Thoracic aorta (tissue), 2 donors: ENCODE measurements around the gene PAM. TPM values are rescaled to one million over a fixed set of nuclear protein-coding genes. Genes with fewer than 3 reads are reported as not detected.

Source experiments
- ATAC-seq: fragments of 150-250 bp; one replicate; pipeline ENCODE4 v1.8.0; 2017; ENCODE audit warnings: low read depth; ENCODE audit not compliant: insufficient number of reproducible peaks, low FRiP score
- DNase-seq: peaks from one replicate; pipeline ENCODE4 v3.0.0-alpha.2; 2020; ENCODE audit warnings: low spot score
- H3K27ac ChIP-seq, 2 donors: fragments of 200-600 bp; sonication (generic); 1 replicate in 1 of 2; 2 replicates in 1 of 2; pipeline ENCODE4 v1.5.1; 2016; ENCODE audit warnings: mild to moderate bottlenecking in 2 of 2, moderate library complexity in 2 of 2
- H3K27me3 ChIP-seq: fragments of 200-600 bp; sonication (generic); replicated peaks from 2 replicates; pipeline ENCODE4 v1.6.0; 2016; ENCODE audit warnings: mild to moderate bottlenecking; ENCODE audit not compliant: insufficient read depth
- H3K36me3 ChIP-seq: fragments of 200-600 bp; sonication (generic); one replicate; pipeline ENCODE4 v1.5.1; 2016
- H3K4me1 ChIP-seq, 2 donors: fragments of 200-600 bp; sonication (generic); 1 replicate in 1 of 2; 2 replicates in 1 of 2; pipeline versions ENCODE4 v1.5.1 to v1.6.0; 2016; ENCODE audit warnings: low read depth in 2 of 2, mild to moderate bottlenecking in 1 of 2; ENCODE audit not compliant: control insufficient read depth in 1 of 2
- H3K4me3 ChIP-seq: fragments of 200-600 bp; sonication (generic); 2 replicates; pipeline ENCODE4 v1.5.1; 2016; ENCODE audit warnings: mild to moderate bottlenecking
- H3K9me3 ChIP-seq: fragments of 200-600 bp; sonication (generic); 2 replicates; pipeline ENCODE4 v1.5.1; 2016
- total RNA-seq, 2 donors: library from RNA; depleted of rRNA; stranded (reverse); fragments of >200 nt; gene quantifications; one replicate each; pipeline versions ENCODE4 v1.1.0 to v1.2.3, GENCODE V29; 2016
- TF ChIP-seq, protein P1 (sequence below): fragments of 200-600 bp; sonication (generic); IDR thresholded peaks from one replicate; pipeline ENCODE4 v1.5.1; 2019; ENCODE audit warnings: antibody characterized with exemption

PAM gene
- total RNA-seq, 2 donors from 2014 or later: 571 to 806 TPM

DNA sequence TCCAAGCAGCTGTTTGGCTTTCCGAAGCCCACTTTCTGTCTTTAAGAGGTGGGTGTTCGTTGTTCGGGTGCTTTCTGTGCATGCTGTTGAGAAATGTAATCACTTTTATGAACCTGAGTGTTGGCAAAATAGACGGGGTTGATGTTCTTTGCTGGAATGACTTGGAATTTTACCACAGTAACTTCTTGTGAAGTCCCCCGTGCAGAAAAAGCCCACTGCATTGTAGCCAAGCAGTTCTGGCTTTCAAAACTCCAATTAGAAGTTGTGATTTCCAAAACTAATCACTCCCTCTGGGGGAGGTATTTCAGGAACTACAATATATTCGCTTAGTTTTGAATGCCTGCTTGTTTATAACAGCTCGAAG is 111.1 kb downstream of the PAM start:
- ATAC-seq (no peak), DNase-seq (no peak)
- no peaks in the 10 kb centered on the region for H3K9me3 ChIP-seq
- peak overlapping the region; percentile 86 to 90 for H3K27ac ChIP-seq
- H3K4me1 ChIP-seq: peaks cover 35 to 57% of the 10 kb centered on the region in 2 donors
- H3K27me3 ChIP-seq: no peaks in the 10 kb centered on the region
- H3K4me3 ChIP-seq: peak overlapping the region; percentile 88
- TF ChIP-seq, protein P1, sequence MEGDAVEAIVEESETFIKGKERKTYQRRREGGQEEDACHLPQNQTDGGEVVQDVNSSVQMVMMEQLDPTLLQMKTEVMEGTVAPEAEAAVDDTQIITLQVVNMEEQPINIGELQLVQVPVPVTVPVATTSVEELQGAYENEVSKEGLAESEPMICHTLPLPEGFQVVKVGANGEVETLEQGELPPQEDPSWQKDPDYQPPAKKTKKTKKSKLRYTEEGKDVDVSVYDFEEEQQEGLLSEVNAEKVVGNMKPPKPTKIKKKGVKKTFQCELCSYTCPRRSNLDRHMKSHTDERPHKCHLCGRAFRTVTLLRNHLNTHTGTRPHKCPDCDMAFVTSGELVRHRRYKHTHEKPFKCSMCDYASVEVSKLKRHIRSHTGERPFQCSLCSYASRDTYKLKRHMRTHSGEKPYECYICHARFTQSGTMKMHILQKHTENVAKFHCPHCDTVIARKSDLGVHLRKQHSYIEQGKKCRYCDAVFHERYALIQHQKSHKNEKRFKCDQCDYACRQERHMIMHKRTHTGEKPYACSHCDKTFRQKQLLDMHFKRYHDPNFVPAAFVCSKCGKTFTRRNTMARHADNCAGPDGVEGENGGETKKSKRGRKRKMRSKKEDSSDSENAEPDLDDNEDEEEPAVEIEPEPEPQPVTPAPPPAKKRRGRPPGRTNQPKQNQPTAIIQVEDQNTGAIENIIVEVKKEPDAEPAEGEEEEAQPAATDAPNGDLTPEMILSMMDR: no peak
- H3K36me3 ChIP-seq: no peaks in the 10 kb centered on the region

DNA sequence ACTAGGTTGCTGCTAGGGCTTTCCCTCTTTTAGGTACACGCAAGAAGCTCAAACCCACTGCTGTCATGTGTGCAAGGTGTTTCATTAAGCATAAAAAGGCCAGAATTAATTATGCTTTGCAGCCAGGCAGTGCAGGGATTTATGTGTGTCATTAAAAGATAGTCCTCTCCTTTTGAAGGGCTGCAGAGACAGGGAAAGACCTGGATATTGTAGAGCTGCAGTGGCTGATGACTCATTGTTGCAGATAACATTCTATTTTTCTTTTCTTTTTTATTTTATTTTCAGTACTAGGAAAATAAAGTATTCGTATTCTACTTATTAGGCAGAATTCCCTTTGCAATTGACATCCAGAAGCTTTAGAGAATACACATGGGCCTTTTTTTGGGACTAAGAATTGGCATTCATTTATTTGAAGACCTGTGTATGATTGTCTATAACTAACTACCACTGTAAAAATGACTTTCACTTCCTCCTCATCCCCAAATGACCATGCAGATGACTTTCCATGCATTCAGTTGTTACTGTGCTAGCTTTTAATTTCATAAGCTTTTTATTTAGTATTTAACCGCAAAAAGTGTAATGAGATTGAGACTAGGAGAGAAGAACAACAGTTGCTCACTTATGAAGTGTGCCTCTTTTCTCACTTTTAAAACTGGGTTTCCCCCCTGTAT is 113.0 kb downstream of the PAM start:
- Histone ChIP-seq H3K27ac (peak overlapping the region; percentile 25 to 48), H3K4me3 (peak overlapping the region; percentile 6)
- no peak for ATAC-seq

DNA sequence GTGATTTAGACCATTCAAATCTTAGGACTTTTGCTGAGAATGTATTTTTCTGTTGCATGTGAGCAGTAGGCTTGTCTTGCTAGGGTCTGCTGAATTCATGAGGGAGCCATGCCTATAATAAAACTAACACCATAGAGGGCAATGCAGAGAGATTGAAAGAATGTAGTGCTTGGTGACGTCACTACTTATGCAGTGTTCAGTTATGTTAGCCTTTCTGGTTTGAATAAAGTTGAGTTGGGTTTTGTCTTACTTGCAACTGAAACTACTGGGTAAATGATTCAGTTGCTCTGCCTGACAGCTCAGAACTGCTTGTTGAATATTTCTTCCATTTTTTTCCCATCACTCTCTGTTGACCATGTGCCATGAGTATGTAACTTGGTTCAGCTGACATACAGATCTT is 114.1 kb downstream of the PAM start:
- TF ChIP-seq, protein P1: no peak
- H3K27ac ChIP-seq: peak overlapping the region; percentile 4 to 25
- H3K4me3 ChIP-seq: no peak overlapping the region
- H3K9me3 ChIP-seq: no peaks in the 10 kb centered on the region
- no peak for DNase-seq
- no peak for ATAC-seq
- H3K36me3 ChIP-seq: no peaks in the 10 kb centered on the region
- peaks cover 34 to 64% of the 10 kb centered on the region in 2 donors for H3K4me1 ChIP-seq
- no peaks in the 10 kb centered on the region for H3K27me3 ChIP-seq

More for the DNA sequence above, 113.0 kb downstream of the PAM start:
- DNase-seq: no peak
- no peaks in the 10 kb centered on the region for H3K36me3 ChIP-seq
- TF ChIP-seq, protein P1: no peak
- H3K27me3 ChIP-seq: no peaks in the 10 kb centered on the region
- no peaks in the 10 kb centered on the region for H3K9me3 ChIP-seq
- H3K4me1 ChIP-seq: peaks cover 35 to 66% of the 10 kb centered on the region in 2 donors

DNA sequence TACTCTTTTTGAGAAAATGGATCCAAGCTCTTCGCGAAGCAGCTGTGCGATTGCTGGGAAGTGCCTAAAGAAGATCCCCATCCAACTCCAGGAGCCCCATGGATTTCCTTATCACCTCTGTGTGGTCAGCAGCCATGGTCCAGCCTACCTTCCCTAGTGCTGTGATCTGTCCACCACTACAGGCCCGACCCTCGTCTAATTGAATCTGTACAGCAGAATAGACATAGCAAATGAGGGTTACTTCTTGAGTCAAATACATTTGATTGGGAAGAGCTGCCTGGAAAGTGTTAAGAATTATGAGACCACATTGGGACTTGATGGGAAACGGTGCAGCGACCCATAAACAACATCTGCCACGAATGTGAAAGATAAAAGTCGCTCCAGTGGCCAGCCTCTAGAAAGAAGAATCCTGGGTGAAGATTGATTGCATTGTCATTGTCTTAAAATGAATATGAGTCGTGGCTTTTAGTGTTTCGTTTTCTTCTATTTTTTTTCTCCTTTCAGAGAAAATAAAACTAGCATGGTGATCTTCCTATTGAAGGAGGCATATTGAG is 118.4 kb downstream of the PAM start:
- no peak for ATAC-seq

DNA sequence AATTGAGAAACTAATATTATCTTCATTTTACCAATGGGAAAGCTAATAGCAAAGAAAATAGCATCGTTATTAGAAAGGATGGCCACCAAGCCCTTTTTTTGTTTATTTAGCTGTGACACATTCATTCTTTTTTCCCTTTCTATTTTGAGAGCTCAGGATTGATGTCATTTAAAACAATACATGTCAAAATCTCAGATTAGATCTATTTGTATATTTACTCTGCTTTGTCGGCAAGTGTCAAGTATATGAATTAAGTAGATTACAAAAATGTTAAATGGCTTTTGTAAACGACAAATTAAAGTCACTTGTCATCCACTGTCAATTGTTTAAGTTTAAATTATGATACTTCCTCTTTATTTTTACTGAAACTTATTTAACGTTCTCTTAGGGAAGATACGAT is 118.9 kb downstream of the PAM start:
- DNase-seq (no peak), ATAC-seq (no peak)
- Histone ChIP-seq H3K4me3 (no peak overlapping the region), H3K36me3 (no peaks in the 10 kb centered on the region), H3K4me1 (peaks cover 6 to 44% of the 10 kb centered on the region in 2 donors), H3K27ac (no peak overlapping the region), H3K27me3 (no peaks in the 10 kb centered on the region), H3K9me3 (no peaks in the 10 kb centered on the region)
- TF ChIP-seq, protein P1: no peak

More for the DNA sequence above, 118.4 kb downstream of the PAM start:
- DNase-seq: no peak
- Histone ChIP-seq H3K9me3 (no peaks in the 10 kb centered on the region), H3K36me3 (no peaks in the 10 kb centered on the region), H3K27ac (no peak overlapping the region), H3K4me1 (peaks cover 12 to 50% of the 10 kb centered on the region in 2 donors), H3K27me3 (no peaks in the 10 kb centered on the region), H3K4me3 (no peak overlapping the region)
- TF ChIP-seq, protein P1: no peak
